Activated CD8-positive, alpha-beta T cell treated with anti-CD3 and anti-CD28 coated beads for 36 hours (primary cell): ENCODE results near the gene COL6A1. TPM values are rescaled to one million over a fixed set of nuclear protein-coding genes. Genes with fewer than 3 reads are reported as not detected.

Experiments used
- ATAC-seq: fragments of 200-7000 bp; cut with Tn5 transposase; one replicate; pipeline ENCODE4 v1.10.0; 2021; ENCODE audit warnings: mild to moderate bottlenecking, moderate library complexity
- CTCF ChIA-PET: fragments of 350-600 bp; sonication (Branson Sonifier 250); formaldehyde crosslinking; loops from one replicate; lab custom pipeline; 2021; ENCODE audit warnings: antibody characterized with exemption; lab: Charles Lee
- POLR2A ChIA-PET: fragments of 350-600 bp; sonication (Branson Sonifier 250); formaldehyde crosslinking; loops from one replicate; lab custom pipeline; 2021; ENCODE audit warnings: antibody characterized with exemption; lab: Charles Lee
- DNase-seq: peaks from one replicate; pipeline ENCODE4 v3.0.0-alpha.2; 2020
- H3K27ac Mint-ChIP-seq: one replicate; pipeline ENCODE4 v1.8.0; 2021; ENCODE audit warnings: mild to moderate bottlenecking, mixed read lengths
- H3K27me3 Mint-ChIP-seq: one replicate; pipeline ENCODE4 v1.8.0; 2021; ENCODE audit warnings: mixed read lengths
- H3K36me3 Mint-ChIP-seq: one replicate; pipeline ENCODE4 v1.8.0; 2021; ENCODE audit warnings: low read depth, mixed read lengths
- H3K4me1 Mint-ChIP-seq: one replicate; pipeline ENCODE4 v1.8.0; 2021; ENCODE audit warnings: low read depth, mixed read lengths
- H3K4me3 Mint-ChIP-seq: one replicate; pipeline ENCODE4 v1.8.0; 2021; ENCODE audit warnings: mild to moderate bottlenecking, moderate library complexity, mixed read lengths
- H3K9me3 Mint-ChIP-seq: one replicate; pipeline ENCODE4 v1.8.0; 2021; ENCODE audit warnings: mixed read lengths
- CTCF ChIP-seq: fragments of 200-600 bp; IDR thresholded peaks from one replicate; pipeline ENCODE4 v1.8.0; 2022; ENCODE audit warnings: antibody characterized with exemption, mild to moderate bottlenecking
- intact Hi-C: fragments of 100-400 bp; cut with micrococcal nuclease; formaldehyde crosslinking; loops from one replicate; pipeline ENCODE4 v1.10.0; 2022
- total RNA-seq, 2 experiments: library from RNA; stranded (reverse); gene quantifications; one replicate each; pipeline ENCODE4 v1.2.3, GENCODE V29; 2021

The COL6A1 gene
- total RNA-seq, 2 experiments from 2014 or later, result 4.1 to 5.2 TPM

- no peak overlapping the region for H3K4me3 Mint-ChIP-seq
- CTCF ChIA-PET, result interaction anchor here (0.6 to 5.0 kb wide), 5 partner anchors 9 to 496 kb away, joined by 3 to 50 read pairs (median 3); partner anchors contain the start of gene COL6A1
- H3K4me1 Mint-ChIP-seq, result peaks cover 22% of the 10 kb centered on the region
- no peak for TF ChIP-seq CTCF
- no peaks in the 10 kb centered on the region for H3K9me3 Mint-ChIP-seq
- intact Hi-C loops, result loop anchor here (10.0 kb wide), 1 partner anchor 82 kb away; no protein-coding TSS in a partner anchor
- H3K27me3 Mint-ChIP-seq, result peaks cover 15% of the 10 kb centered on the region
- DNase-seq (peak; percentile 21), ATAC-seq (no peak)
- H3K36me3 Mint-ChIP-seq, result no peaks in the 10 kb centered on the region
- POLR2A ChIA-PET, result interaction anchor here (1.9 kb wide), 1 partner anchor 171 kb away, joined by 15 read pairs; no protein-coding TSS in a partner anchor
- H3K27ac Mint-ChIP-seq, result no peak overlapping the region
These were observed 9.2 kb upstream of the COL6A1 start for GRCh38 chr21:45972353-45972715.

- no peaks in the 10 kb centered on the region for H3K36me3 Mint-ChIP-seq
- CTCF ChIA-PET, result interaction anchor here (0.7 to 5.0 kb wide), 11 partner anchors 8 to 391 kb away, joined by 3 to 50 read pairs (median 3); partner anchors contain the start of gene MCM3AP
- H3K4me3 Mint-ChIP-seq, result peak overlapping the region; percentile 37
- H3K27ac Mint-ChIP-seq, result no peak overlapping the region
- peaks cover 15% of the 10 kb centered on the region for H3K27me3 Mint-ChIP-seq
- peaks cover 22% of the 10 kb centered on the region for H3K4me1 Mint-ChIP-seq
- intact Hi-C loops, result loop anchor here (10.0 kb wide), 1 partner anchor 82 kb away; no protein-coding TSS in a partner anchor
- ATAC-seq (peak; percentile 8), DNase-seq (no peak)
- H3K9me3 Mint-ChIP-seq, result no peaks in the 10 kb centered on the region
- TF ChIP-seq CTCF, result no peak
- POLR2A ChIA-PET, result interaction anchor here (1.2 to 1.9 kb wide), 3 partner anchors 21 to 170 kb away, joined by 3 to 15 read pairs (median 3); no protein-coding TSS in a partner anchor
These were observed 8.7 kb upstream of the COL6A1 start for GRCh38 chr21:45972716-45973474.

GRCh38 chr21:45973475-45974072 lies 8.0 kb upstream of the COL6A1 start:
- H3K36me3 Mint-ChIP-seq, result no peaks in the 10 kb centered on the region
- peak overlapping the region; percentile 64 for H3K4me3 Mint-ChIP-seq
- intact Hi-C loops, result loop anchor here (10.0 kb wide), 1 partner anchor 81 kb away; no protein-coding TSS in a partner anchor
- no peaks in the 10 kb centered on the region for H3K9me3 Mint-ChIP-seq
- H3K4me1 Mint-ChIP-seq, result peaks cover 25% of the 10 kb centered on the region
- ChIA-PET POLR2A (interaction anchor here (0.6 to 1.9 kb wide), 4 partner anchors 20 to 280 kb away, joined by 3 to 15 read pairs (median 3); no protein-coding TSS in a partner anchor), CTCF (interaction anchor here (0.7 to 5.0 kb wide), 11 partner anchors 9 to 390 kb away, joined by 3 to 50 read pairs (median 3); partner anchors contain the start of gene MCM3AP)
- peaks cover 15% of the 10 kb centered on the region for H3K27me3 Mint-ChIP-seq
- ATAC-seq (peak; percentile 84), DNase-seq (peak; percentile 96)
- TF ChIP-seq CTCF, result peak; percentile 81
- peak overlapping the region; percentile 82 for H3K27ac Mint-ChIP-seq

- H3K36me3 Mint-ChIP-seq, result no peaks in the 10 kb centered on the region
- peak overlapping the region; percentile 64 for H3K4me3 Mint-ChIP-seq
- CTCF ChIA-PET, result interaction anchor here (1.0 to 5.0 kb wide), 7 partner anchors 10 to 256 kb away, joined by 3 to 50 read pairs (median 3); no protein-coding TSS in a partner anchor
- H3K27me3 Mint-ChIP-seq, result peaks cover 15% of the 10 kb centered on the region
- H3K4me1 Mint-ChIP-seq, result peaks cover 30% of the 10 kb centered on the region
- intact Hi-C loops, result loop anchor here (10.0 kb wide), 1 partner anchor 80 kb away; no protein-coding TSS in a partner anchor
- POLR2A ChIA-PET, result interaction anchor here (0.6 to 1.9 kb wide), 4 partner anchors 19 to 280 kb away, joined by 3 to 15 read pairs (median 3); no protein-coding TSS in a partner anchor
- peak overlapping the region; percentile 82 for H3K27ac Mint-ChIP-seq
- no peaks in the 10 kb centered on the region for H3K9me3 Mint-ChIP-seq
- ATAC-seq (peak; percentile 32), DNase-seq (peak; percentile 27)
- no peak for TF ChIP-seq CTCF
These were observed 7.2 kb upstream of the COL6A1 start for GRCh38 chr21:45974073-45975019.
